Peyer's patch (tissue), 4 donors: Measurements from ENCODE around the gene CHCHD3. TPM values are rescaled to one million over a fixed set of nuclear protein-coding genes. Genes with fewer than 3 reads are reported as not detected.

Experiments used
- DNase-seq, 3 donors: peaks; one replicate each; pipeline ENCODE4 v3.0.0-alpha.2; 2017 to 2019
- H3K27ac ChIP-seq, 4 donors: fragments of 200-600 bp; sonication (generic); one replicate each; pipeline ENCODE4 v1.5.1; 2016 to 2019
- H3K27me3 ChIP-seq, 2 donors: fragments of 200-600 bp; sonication (generic); one replicate each; pipeline ENCODE4 v1.5.1; 2019
- H3K36me3 ChIP-seq, 3 donors: fragments of 200-600 bp; sonication (generic); one replicate each; pipeline ENCODE4 v1.5.1; 2016 to 2019
- H3K4me1 ChIP-seq, 4 donors: fragments of 200-600 bp; sonication (generic); one replicate each; pipeline ENCODE4 v1.5.1; 2016 to 2019
- H3K4me3 ChIP-seq, 4 donors: fragments of 200-600 bp; sonication (generic); 1 replicate in 3 of 4; 2 replicates in 1 of 4; pipeline ENCODE4 v1.5.1; 2016 to 2019; ENCODE audit warnings: mild to moderate bottlenecking in 1 of 4
- H3K9me3 ChIP-seq, 4 donors: fragments of 200-600 bp; sonication (generic); one replicate each; pipeline ENCODE4 v1.5.1; 2016 to 2019; ENCODE audit warnings: mild to moderate bottlenecking in 1 of 4
- POLR2A ChIP-seq, 2 donors: fragments of 450-650 bp; IDR thresholded peaks; one replicate each; pipeline ENCODE4 v1.5.1; 2017; ENCODE audit warnings: antibody characterized with exemption in 2 of 2, mild to moderate bottlenecking in 2 of 2, moderate library complexity in 2 of 2
- total RNA-seq, 4 donors: library from RNA; depleted of rRNA; stranded (reverse); fragments of >200 nt; gene quantifications; one replicate each; pipeline ENCODE4 v1.1.0, GENCODE V29; 2016
- TF ChIP-seq, protein P1 (sequence below), 6 experiments: fragments of 450-650 bp in 4 of 6; fragments of 200-600 bp in 2 of 6; sonication (generic) in 1 of 6; IDR thresholded peaks; one replicate each; pipeline ENCODE4 v1.5.1; 2017 to 2019; ENCODE audit warnings: antibody characterized with exemption in 6 of 6, mild to moderate bottlenecking in 3 of 6, moderate library complexity in 1 of 6

CHCHD3 gene
- total RNA-seq, 4 donors from 2014 or later = 53.9 to 114 (median 84.0) TPM

DNA sequence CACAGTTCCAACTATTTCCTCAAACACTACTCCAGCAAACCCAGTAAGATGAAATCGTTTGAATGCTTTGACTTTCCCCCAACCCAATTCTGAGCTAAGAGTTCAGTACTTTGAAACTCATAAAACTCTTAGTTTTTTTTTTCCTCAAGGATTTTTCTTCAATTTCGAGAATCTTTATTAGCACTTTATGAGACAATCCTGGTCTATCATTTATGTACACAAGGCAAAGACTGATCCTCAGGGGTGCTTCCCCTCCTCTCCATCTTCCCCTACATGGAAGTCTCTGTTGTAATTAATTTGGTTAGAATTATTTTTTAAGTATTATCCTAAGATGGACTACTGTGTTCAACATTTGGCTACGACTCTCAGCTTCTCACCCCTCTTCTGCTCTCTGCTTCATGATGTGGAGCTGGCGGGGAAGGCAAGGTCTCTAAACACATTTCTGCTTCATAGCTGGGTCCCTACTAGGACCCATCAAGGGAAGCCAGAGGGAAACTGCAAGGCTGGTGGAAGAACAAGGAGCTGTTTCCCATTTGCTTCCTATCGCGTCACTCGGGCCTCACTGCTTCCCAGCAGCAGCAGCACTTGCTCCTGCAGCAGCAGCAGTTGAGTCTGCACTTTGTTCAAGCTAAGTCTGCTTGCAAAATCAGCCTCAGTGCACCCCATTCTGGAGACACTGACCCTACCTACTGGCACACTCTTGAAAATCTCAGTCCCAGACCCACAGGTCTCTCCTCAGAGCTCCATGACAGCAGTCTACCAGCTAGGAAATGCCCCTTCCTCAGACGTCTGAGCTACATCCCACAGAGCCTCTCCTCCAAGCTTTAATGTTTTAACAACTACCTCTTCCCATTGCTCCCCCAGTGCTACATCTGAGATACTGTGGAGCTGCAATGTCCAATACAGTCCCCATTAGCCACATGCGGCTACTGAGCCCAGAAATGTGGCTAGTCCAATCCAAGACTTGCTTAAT is 90.0 kb downstream of the CHCHD3 start:
- H3K4me1 ChIP-seq = no peaks in the 10 kb centered on the region
- H3K36me3 ChIP-seq = no peaks in the 10 kb centered on the region
- no peak for TF ChIP-seq POLR2A (IDR thresholded peaks at IDR 0.05)
- TF ChIP-seq, protein P1, sequence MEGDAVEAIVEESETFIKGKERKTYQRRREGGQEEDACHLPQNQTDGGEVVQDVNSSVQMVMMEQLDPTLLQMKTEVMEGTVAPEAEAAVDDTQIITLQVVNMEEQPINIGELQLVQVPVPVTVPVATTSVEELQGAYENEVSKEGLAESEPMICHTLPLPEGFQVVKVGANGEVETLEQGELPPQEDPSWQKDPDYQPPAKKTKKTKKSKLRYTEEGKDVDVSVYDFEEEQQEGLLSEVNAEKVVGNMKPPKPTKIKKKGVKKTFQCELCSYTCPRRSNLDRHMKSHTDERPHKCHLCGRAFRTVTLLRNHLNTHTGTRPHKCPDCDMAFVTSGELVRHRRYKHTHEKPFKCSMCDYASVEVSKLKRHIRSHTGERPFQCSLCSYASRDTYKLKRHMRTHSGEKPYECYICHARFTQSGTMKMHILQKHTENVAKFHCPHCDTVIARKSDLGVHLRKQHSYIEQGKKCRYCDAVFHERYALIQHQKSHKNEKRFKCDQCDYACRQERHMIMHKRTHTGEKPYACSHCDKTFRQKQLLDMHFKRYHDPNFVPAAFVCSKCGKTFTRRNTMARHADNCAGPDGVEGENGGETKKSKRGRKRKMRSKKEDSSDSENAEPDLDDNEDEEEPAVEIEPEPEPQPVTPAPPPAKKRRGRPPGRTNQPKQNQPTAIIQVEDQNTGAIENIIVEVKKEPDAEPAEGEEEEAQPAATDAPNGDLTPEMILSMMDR (IDR thresholded peaks at IDR 0.05) = no peak
- no peaks in the 10 kb centered on the region for H3K9me3 ChIP-seq
- no peak overlapping the region for H3K27ac ChIP-seq
- no peak overlapping the region for H3K4me3 ChIP-seq
- no peaks in the 10 kb centered on the region for H3K27me3 ChIP-seq
- no peak for DNase-seq

DNA sequence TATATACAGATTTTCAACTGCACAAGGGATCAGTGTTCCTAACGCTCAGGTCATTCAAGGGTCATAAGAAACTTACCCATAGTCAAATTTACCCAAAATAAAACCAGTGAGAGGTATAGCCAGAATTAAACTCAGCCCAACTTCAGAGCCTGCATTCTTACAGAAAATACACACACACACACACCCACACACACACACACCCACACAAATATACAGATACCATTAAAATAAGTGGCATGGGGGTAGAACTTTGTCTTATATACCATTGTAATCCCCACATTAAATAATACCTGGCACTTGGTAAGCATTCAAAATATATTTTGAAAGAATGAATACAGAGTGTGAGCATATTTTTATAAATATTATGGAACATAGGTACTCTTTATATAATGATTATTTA is 93.8 kb downstream of the CHCHD3 start:
- no peaks in the 10 kb centered on the region for H3K9me3 ChIP-seq
- no peaks in the 10 kb centered on the region for H3K4me1 ChIP-seq
- no peaks in the 10 kb centered on the region for H3K27me3 ChIP-seq
- H3K36me3 ChIP-seq = no peaks in the 10 kb centered on the region
- TF ChIP-seq, protein P1 (IDR thresholded peaks at IDR 0.05) = no peak
- no peak for TF ChIP-seq POLR2A (IDR thresholded peaks at IDR 0.05)
- no peak for DNase-seq
- no peak overlapping the region for H3K27ac ChIP-seq
- no peak overlapping the region for H3K4me3 ChIP-seq

DNA sequence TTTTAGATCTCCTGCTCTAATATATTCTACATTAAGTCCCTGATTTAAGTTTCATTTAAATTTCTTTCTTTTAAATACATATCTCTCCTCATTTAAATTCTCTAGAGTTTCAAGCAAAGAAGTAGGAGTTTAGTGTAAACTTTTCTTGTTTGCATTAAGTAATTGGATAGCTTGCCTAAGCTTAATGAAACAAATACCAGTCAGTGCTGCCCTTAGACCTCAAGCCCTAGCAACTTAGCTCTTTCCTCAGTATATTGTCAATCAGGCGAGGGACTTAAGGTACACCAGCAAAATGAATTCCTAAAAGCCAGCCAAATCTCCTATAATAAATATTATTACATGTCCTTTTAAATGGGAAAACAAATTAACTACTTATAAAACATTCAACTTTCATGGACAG is 101.5 kb downstream of the CHCHD3 start:
- H3K9me3 ChIP-seq = no peaks in the 10 kb centered on the region
- no peak overlapping the region for H3K4me3 ChIP-seq
- no peak for TF ChIP-seq POLR2A (IDR thresholded peaks at IDR 0.05)
- TF ChIP-seq, protein P1 (IDR thresholded peaks at IDR 0.05) = no peak
- DNase-seq = no peak
- no peaks in the 10 kb centered on the region for H3K4me1 ChIP-seq
- H3K27ac ChIP-seq = no peak overlapping the region
- no peaks in the 10 kb centered on the region for H3K36me3 ChIP-seq
- H3K27me3 ChIP-seq = no peaks in the 10 kb centered on the region

DNA sequence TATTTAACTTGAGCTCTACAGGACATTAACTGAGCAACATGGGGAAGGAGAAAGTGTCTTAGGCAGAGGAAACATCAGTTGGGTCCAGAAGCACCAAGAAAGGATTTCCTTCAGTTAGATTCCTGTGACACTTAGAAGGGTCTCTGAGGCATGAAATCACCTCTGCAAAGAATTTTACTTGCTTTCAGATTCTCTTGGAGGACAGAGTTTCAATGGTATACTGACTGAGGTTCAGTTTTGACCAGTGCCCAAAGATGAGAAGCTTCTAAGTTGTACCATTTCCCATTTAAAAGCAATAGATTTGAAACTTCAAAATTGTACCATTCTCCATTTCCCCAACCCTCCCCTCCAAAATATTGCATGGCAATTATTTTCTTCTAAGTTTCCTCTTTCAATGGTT is 102.4 kb downstream of the CHCHD3 start:
- no peaks in the 10 kb centered on the region for H3K27me3 ChIP-seq
- H3K4me1 ChIP-seq = no peaks in the 10 kb centered on the region
- H3K4me3 ChIP-seq = no peak overlapping the region
- TF ChIP-seq POLR2A (IDR thresholded peaks at IDR 0.05) = no peak
- TF ChIP-seq, protein P1 (IDR thresholded peaks at IDR 0.05) = no peak
- H3K9me3 ChIP-seq = no peaks in the 10 kb centered on the region
- no peak for DNase-seq
- H3K36me3 ChIP-seq = peaks cover 0 to 6% (median 0%) of the 10 kb centered on the region in 3 donors
- H3K27ac ChIP-seq = no peak overlapping the region

DNA sequence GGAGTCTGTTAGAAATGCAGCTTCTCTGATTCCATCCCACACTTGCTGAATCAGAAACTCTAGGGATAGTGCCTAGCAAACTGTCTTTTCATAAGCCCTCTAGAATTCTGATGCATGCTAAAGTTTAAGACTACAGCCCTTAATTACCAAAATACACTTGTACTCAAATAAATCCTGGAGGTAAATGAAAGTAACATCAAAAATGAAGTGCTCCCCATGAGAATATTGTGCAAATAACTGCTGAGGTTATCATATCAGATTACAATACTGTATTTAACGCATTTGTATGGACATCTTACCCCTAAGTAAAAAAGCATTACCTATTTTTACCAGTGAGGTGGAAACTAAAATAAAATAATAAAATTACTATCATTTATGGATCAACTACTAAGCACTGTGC is 104.7 kb downstream of the CHCHD3 start:
- no peak overlapping the region for H3K4me3 ChIP-seq
- H3K9me3 ChIP-seq = no peaks in the 10 kb centered on the region
- no peak overlapping the region for H3K27ac ChIP-seq
- no peak for DNase-seq
- no peaks in the 10 kb centered on the region for H3K4me1 ChIP-seq
- TF ChIP-seq, protein P1 (IDR thresholded peaks at IDR 0.05) = no peak
- TF ChIP-seq POLR2A (IDR thresholded peaks at IDR 0.05) = no peak
- no peaks in the 10 kb centered on the region for H3K27me3 ChIP-seq
- peaks cover 0 to 20% (median 0%) of the 10 kb centered on the region in 3 donors for H3K36me3 ChIP-seq
